ENCODE results near the gene PLB1. TPM values are rescaled to one million over a fixed set of nuclear protein-coding genes. Genes with fewer than 3 reads are reported as not detected.

Gene PLB1
- total and polyA plus RNA-seq, 2 experiments from 2014 or later: 0.11 to 0.44 TPM

DNA sequence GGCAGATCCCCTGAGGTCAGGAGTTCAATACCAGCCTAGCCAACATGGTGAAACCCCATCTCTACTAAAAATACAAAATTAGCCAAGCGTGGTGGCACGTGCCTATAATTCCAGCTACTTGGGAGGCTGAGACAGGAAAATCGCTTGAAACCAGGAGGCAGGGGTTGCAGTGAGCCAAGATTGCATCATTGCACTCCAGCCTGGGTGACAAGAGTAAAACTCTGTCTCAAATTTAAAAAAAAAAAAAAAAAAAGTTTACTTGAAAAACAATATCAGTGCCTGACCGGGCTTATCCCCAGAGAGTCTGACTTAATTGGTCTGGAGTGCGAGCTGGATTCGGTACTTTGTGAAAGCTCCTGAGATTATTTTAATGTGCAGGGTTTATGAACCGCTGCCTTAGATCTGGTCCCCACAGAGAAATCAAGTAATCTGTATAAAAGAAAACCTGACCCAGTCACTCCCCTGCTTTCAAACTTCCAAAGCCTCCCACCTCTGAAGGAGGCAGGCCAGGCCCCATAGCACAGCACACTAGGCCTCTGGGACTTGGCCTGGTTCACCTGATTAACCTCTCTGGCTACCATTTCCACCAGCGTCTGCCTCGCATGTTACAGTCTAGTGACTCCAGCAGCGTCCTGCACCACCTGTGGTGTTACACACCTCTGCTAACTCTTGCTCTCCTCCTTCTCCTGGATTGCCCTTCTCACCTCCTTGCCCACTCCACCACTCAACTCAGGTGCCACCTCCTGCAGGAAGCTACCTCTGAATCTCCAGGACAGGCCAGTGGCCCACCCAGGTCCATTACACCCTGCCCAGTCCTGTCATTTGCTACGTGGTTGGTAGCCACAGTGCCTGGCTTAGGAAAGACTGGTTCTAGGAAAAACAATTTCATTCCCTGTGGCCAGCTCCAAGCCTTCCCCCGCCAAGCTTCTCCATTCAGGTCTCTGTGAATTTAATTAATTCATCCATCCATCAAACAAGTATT, 141.5 kb downstream of the PLB1 start:
- in situ Hi-C loops (cut with MboI): no loop called here
- Histone ChIP-seq H4K20me1 (ENCODE audit: insufficient read depth) (no peaks in the 10 kb centered on the region), H3K9me3 (ENCODE audit: low read depth) (no peaks in the 10 kb centered on the region), H3K4me2 (ENCODE audit: unreplicated experiment) (no peak overlapping the region), H3K4me3 (no peak overlapping the region), H3K9me2 (ENCODE audit: insufficient read depth) (no peaks in the 10 kb centered on the region), H3K27ac (no peak overlapping the region), H3K4me1 (ENCODE audit: insufficient read depth) (peaks cover 10% of the 10 kb centered on the region), H3F3A (ENCODE audit: insufficient read depth) (peaks cover 4% of the 10 kb centered on the region; the same call in 1 of the 2 replicates), H3K9ac (no peak overlapping the region), H2AFZ (no peak overlapping the region), H3K36me3 (ENCODE audit: low read depth) (no peaks in the 10 kb centered on the region), H3K79me2 (ENCODE audit: insufficient read depth) (no peaks in the 10 kb centered on the region), H3K27me3 (replicated peaks; ENCODE audit: insufficient read depth) (no peaks in the 10 kb centered on the region)
- no peak for TF ChIP-seq EZH2phosphoT487 (IDR thresholded peaks at IDR 0.05; ENCODE audit: insufficient read depth, low read depth)
- TF ChIP-seq EZH2 (IDR thresholded peaks at IDR 0.05; ENCODE audit: insufficient read depth, poor library complexity, severe bottlenecking): no peak
- WGBS, 2 experiments (ENCODE audit: low coverage in 1 of 2, low lambda C conversion rate in 2 of 2, missing lambda C conversion rate in 2 of 2): 63 to 70% methylated on average over 12 of the region's 12 CpGs
- peak; percentile 35 for DNase-seq

DNA sequence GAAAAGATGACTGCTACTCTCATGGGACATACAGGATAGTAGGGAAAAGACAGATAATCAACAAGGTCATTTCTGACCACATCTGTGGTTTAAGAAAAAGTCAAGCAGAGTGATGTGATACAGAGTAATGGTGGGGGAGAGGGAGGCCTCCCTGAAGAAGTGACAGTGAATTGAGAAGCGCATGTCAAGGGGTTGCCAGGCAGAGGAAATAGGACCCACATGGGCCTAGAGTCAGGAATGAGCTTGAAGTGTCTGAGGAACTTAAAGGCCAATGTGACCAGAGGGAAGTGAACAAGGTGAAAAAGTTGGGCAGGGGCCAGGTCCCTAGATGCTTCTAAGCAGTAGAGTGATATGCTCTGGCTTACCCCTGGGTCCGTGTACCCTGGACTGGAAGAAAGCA, 142.2 kb downstream of the PLB1 start:
- DNase-seq: no peak
- no peaks in the 10 kb centered on the region for H3K27me3 ChIP-seq (replicated peaks; ENCODE audit: insufficient read depth)
- no peaks in the 10 kb centered on the region for H4K20me1 ChIP-seq (ENCODE audit: insufficient read depth)
- WGBS, 2 experiments (ENCODE audit: low coverage in 1 of 2, low lambda C conversion rate in 2 of 2, missing lambda C conversion rate in 2 of 2): 92 to 93% methylated on average over 2 of the region's 2 CpGs
- no peaks in the 10 kb centered on the region for H3K79me2 ChIP-seq (ENCODE audit: insufficient read depth)
- no peak overlapping the region for H3K27ac ChIP-seq
- H3K9ac ChIP-seq: no peak overlapping the region
- TF ChIP-seq EZH2 (IDR thresholded peaks at IDR 0.05; ENCODE audit: insufficient read depth, poor library complexity, severe bottlenecking): no peak
- no peak for TF ChIP-seq EZH2phosphoT487 (IDR thresholded peaks at IDR 0.05; ENCODE audit: insufficient read depth, low read depth)
- in situ Hi-C loops (cut with MboI): no loop called here
- H3K36me3 ChIP-seq (ENCODE audit: low read depth): no peaks in the 10 kb centered on the region
- H2AFZ ChIP-seq: no peak overlapping the region
- H3K4me3 ChIP-seq: no peak overlapping the region
- H3F3A ChIP-seq (ENCODE audit: insufficient read depth): peaks cover 5% of the 10 kb centered on the region
- peaks cover 10% of the 10 kb centered on the region for H3K4me1 ChIP-seq (ENCODE audit: insufficient read depth)
- H3K4me2 ChIP-seq (ENCODE audit: unreplicated experiment): no peak overlapping the region
- no peaks in the 10 kb centered on the region for H3K9me2 ChIP-seq (ENCODE audit: insufficient read depth)
- H3K9me3 ChIP-seq (ENCODE audit: low read depth): no peaks in the 10 kb centered on the region

DNA sequence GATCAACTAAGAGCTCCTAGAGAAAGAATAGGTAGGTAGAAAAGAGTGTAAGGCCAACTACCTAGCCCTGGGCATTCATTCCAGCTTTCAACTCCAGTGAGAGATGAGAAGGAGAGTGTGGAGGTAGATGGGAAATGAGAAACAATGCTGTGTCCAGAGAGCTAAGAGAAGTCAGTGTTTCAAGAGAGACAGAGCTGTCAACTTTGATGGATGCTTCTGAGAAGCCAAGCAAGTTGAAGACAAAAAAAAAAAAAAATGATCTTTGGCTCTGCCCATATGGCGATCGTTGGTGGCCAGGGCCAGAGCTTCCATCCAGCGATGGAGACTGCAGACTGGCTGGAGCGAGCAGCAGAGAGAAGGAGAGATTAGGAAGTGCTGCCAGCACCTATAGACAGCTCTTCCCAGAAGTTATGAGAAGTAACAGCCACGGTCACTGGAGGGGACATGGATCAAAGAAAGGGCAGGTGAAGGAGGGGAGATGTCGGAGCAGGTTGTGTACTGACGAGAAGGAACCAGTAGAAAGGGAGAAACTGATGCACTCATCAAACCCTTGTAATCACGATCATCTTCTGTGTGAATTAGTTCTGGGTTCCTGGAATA, 143.3 kb downstream of the PLB1 start:
- in situ Hi-C loops (cut with MboI): no loop called here
- H3K27me3 ChIP-seq (replicated peaks; ENCODE audit: insufficient read depth): no peaks in the 10 kb centered on the region
- WGBS, 2 experiments (ENCODE audit: low coverage in 1 of 2, low lambda C conversion rate in 2 of 2, missing lambda C conversion rate in 2 of 2): 83 to 84% methylated on average over 8 of the region's 8 CpGs
- peaks cover 11% of the 10 kb centered on the region for H3F3A ChIP-seq (ENCODE audit: insufficient read depth)
- H4K20me1 ChIP-seq (ENCODE audit: insufficient read depth): no peaks in the 10 kb centered on the region
- H3K9ac ChIP-seq: no peak overlapping the region
- no peaks in the 10 kb centered on the region for H3K36me3 ChIP-seq (ENCODE audit: low read depth)
- H3K9me2 ChIP-seq (ENCODE audit: insufficient read depth): no peaks in the 10 kb centered on the region
- no peak overlapping the region for H2AFZ ChIP-seq
- no peak for DNase-seq
- no peaks in the 10 kb centered on the region for H3K79me2 ChIP-seq (ENCODE audit: insufficient read depth)
- H3K4me3 ChIP-seq: no peak overlapping the region
- H3K4me2 ChIP-seq (ENCODE audit: unreplicated experiment): no peak overlapping the region
- TF ChIP-seq EZH2 (IDR thresholded peaks at IDR 0.05; ENCODE audit: insufficient read depth, poor library complexity, severe bottlenecking) (no peak), EZH2phosphoT487 (IDR thresholded peaks at IDR 0.05; ENCODE audit: insufficient read depth, low read depth) (no peak)
- H3K9me3 ChIP-seq (ENCODE audit: low read depth): no peaks in the 10 kb centered on the region
- no peak overlapping the region for H3K27ac ChIP-seq
- peaks cover 10% of the 10 kb centered on the region for H3K4me1 ChIP-seq (ENCODE audit: insufficient read depth)

DNA sequence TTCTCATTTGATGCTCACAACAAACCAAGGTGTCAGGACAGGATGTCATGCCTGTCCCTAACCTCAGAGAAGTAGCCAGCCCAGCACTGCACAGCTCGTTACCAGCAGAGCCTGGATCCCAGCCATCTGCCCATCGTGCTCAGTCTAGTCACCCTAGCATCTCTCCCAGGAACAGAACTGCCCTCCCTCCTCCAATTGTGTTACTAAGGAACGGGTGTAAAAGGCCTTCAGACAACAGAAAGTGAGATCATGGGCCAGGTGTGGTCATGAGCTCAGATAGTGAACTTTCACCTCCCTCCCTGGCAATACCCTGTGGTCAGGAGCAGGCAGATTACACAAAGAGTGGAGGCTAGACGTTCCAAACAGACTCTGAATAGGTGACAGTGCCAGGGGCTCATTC, 144.0 kb downstream of the PLB1 start:
- Histone ChIP-seq H3K9me2 (ENCODE audit: insufficient read depth) (no peaks in the 10 kb centered on the region), H3K4me2 (ENCODE audit: unreplicated experiment) (no peak overlapping the region), H4K20me1 (ENCODE audit: insufficient read depth) (no peaks in the 10 kb centered on the region), H3K9ac (no peak overlapping the region), H2AFZ (no peak overlapping the region), H3K36me3 (ENCODE audit: low read depth) (no peaks in the 10 kb centered on the region), H3K79me2 (ENCODE audit: insufficient read depth) (no peaks in the 10 kb centered on the region), H3K27me3 (replicated peaks; ENCODE audit: insufficient read depth) (no peaks in the 10 kb centered on the region), H3F3A (ENCODE audit: insufficient read depth) (peaks cover 13% of the 10 kb centered on the region), H3K27ac (no peak overlapping the region), H3K4me1 (ENCODE audit: insufficient read depth) (peaks cover 12% of the 10 kb centered on the region), H3K4me3 (no peak overlapping the region), H3K9me3 (ENCODE audit: low read depth) (no peaks in the 10 kb centered on the region)
- in situ Hi-C loops (cut with MboI): no loop called here
- DNase-seq: no peak
- TF ChIP-seq EZH2 (IDR thresholded peaks at IDR 0.05; ENCODE audit: insufficient read depth, poor library complexity, severe bottlenecking) (no peak), EZH2phosphoT487 (IDR thresholded peaks at IDR 0.05; ENCODE audit: insufficient read depth, low read depth) (no peak)
- 77 to 78% methylated on average over 4 of the region's 4 CpGs for WGBS, 2 experiments (ENCODE audit: low coverage in 1 of 2, low lambda C conversion rate in 2 of 2, missing lambda C conversion rate in 2 of 2)
